ENCODE results near the gene DOCK2. TPM values are rescaled to one million over a fixed set of nuclear protein-coding genes. Genes with fewer than 3 reads are reported as not detected.
"Not testable (repeated sequence)": the region's sequence is repeated elsewhere in the genome, so short reads cannot be mapped to it uniquely, and the experiment has no call there.

DOCK2 gene
- total and polyA plus RNA-seq, 2 donors (not counting 1 experiment from before 2014, with no cell fraction given) = 1.1 to 8.9 TPM

DNA sequence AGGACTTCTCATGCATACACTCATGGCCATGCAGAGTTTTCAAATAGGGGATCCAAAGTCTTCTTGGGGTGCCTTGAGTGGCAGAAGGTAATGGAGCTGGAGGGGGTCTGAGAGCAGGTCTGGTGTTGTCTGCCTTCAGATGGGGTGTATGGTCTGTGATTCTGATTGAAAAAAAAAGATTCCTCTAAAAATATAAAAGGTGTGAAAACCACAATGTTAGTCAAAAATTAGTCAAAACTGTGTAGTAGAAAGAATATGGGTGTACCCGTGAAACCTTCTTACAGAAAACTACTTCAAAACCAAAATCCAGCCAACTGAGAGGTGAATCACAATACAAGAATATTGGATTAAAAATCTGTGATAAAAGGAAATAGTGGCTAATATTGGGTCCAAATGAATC, 20.1 kb downstream of the DOCK2 start:
- no peaks in the 10 kb centered on the region for H4K20me1 ChIP-seq (ENCODE audit: control insufficient read depth, extremely low read depth, insufficient read depth, low read length)
- no peak overlapping the region for H3K27ac ChIP-seq (ENCODE audit: insufficient read depth, low read length)
- DNase-seq (ENCODE audit: low read depth in 2 of 2) = no peak
- no peak overlapping the region for H3K9ac ChIP-seq (ENCODE audit: insufficient read depth, low read length)
- no peaks in the 10 kb centered on the region for H3K27me3 ChIP-seq (ENCODE audit: control insufficient read depth, insufficient read depth, low read length)
- H3K4me2 ChIP-seq (ENCODE audit: extremely low read depth, insufficient read depth, low read length) = no peak overlapping the region
- H3K9me3 ChIP-seq (ENCODE audit: control insufficient read depth, insufficient read depth, low read depth, low read length) = no peaks in the 10 kb centered on the region
- no peak overlapping the region for H3K4me3 ChIP-seq (replicated peaks in 1 of 4; ENCODE audit: control extremely low read depth in 1 of 4, insufficient read depth in 1 of 4, low read depth in 3 of 4, low read length in 4 of 4)
- no peaks in the 10 kb centered on the region for H3K4me1 ChIP-seq (ENCODE audit: control insufficient read depth, extremely low read depth, insufficient read depth, low read length)
- no peaks in the 10 kb centered on the region for H3K79me2 ChIP-seq (ENCODE audit: control insufficient read depth, insufficient read depth, low read length)
- H3K36me3 ChIP-seq (ENCODE audit: control insufficient read depth, insufficient read depth, low read length) = no peaks in the 10 kb centered on the region
- H2AFZ ChIP-seq (ENCODE audit: low read length) = no peak overlapping the region
- TF ChIP-seq, protein P1, sequence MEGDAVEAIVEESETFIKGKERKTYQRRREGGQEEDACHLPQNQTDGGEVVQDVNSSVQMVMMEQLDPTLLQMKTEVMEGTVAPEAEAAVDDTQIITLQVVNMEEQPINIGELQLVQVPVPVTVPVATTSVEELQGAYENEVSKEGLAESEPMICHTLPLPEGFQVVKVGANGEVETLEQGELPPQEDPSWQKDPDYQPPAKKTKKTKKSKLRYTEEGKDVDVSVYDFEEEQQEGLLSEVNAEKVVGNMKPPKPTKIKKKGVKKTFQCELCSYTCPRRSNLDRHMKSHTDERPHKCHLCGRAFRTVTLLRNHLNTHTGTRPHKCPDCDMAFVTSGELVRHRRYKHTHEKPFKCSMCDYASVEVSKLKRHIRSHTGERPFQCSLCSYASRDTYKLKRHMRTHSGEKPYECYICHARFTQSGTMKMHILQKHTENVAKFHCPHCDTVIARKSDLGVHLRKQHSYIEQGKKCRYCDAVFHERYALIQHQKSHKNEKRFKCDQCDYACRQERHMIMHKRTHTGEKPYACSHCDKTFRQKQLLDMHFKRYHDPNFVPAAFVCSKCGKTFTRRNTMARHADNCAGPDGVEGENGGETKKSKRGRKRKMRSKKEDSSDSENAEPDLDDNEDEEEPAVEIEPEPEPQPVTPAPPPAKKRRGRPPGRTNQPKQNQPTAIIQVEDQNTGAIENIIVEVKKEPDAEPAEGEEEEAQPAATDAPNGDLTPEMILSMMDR (conservative IDR thresholded peaks at IDR 0.05 in 1 of 2, IDR thresholded peaks at IDR 0.05 in 1 of 2; ENCODE audit: low read depth in 1 of 2, low read length in 2 of 2) = no peak
- TF ChIP-seq EZH2 (IDR thresholded peaks at IDR 0.05; ENCODE audit: low read length, missing control alignments) = no peak

DNA sequence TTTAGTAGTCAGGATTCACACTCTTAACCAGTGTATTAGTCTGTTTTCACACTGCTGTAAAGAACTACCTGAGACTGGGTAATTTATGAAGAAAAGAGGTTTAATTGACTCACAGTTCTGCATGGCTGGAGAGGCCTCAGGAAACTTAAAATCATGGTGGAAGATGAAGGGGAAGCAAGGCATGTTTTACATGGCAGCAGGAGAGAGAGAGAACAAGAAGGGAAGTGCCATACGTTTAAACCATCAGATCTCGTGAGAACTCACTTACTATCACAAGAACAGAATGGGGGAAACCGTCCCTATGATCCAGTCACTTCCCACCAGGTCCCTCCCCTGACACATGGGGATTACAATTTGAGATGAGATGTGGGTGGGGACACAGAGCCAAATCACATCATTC, 25.4 kb downstream of the DOCK2 start:
- H3K4me2 ChIP-seq (ENCODE audit: extremely low read depth, insufficient read depth, low read length); H3K9me3 ChIP-seq (ENCODE audit: control insufficient read depth, insufficient read depth, low read depth, low read length); DNase-seq (ENCODE audit: low read depth in 2 of 2); H2AFZ ChIP-seq (ENCODE audit: low read length); H4K20me1 ChIP-seq (ENCODE audit: control insufficient read depth, extremely low read depth, insufficient read depth, low read length); H3K4me1 ChIP-seq (ENCODE audit: control insufficient read depth, extremely low read depth, insufficient read depth, low read length); H3K9ac ChIP-seq (ENCODE audit: insufficient read depth, low read length); H3K27me3 ChIP-seq (ENCODE audit: control insufficient read depth, insufficient read depth, low read length); H3K79me2 ChIP-seq (ENCODE audit: control insufficient read depth, insufficient read depth, low read length); H3K4me3 ChIP-seq (replicated peaks in 1 of 4; ENCODE audit: control extremely low read depth in 1 of 4, insufficient read depth in 1 of 4, low read depth in 3 of 4, low read length in 4 of 4); H3K27ac ChIP-seq (ENCODE audit: insufficient read depth, low read length); H3K36me3 ChIP-seq (ENCODE audit: control insufficient read depth, insufficient read depth, low read length): not testable (repeated sequence)

DNA sequence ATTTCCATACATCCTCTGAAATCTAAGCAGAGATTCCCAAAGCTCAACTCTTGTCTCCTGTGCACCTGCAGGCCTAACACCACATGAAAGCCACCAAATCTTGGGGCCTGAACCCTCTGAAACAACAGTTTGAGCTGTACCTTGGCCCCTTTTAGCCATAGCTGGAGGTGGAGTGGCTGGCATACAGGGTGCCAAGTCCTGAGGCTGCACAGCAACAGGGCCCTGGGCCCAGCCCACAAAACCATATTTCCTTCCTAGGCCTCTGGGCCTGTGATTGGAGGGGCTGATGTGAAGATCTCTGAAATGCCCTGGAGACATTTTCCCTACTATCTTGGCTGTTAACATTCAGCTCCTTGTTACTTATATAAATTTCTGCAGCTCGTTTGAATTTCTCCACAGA, 26.5 kb downstream of the DOCK2 start:
- Histone ChIP-seq H3K27me3 (ENCODE audit: control insufficient read depth, insufficient read depth, low read length) (no peaks in the 10 kb centered on the region), H3K79me2 (ENCODE audit: control insufficient read depth, insufficient read depth, low read length) (no peaks in the 10 kb centered on the region), H3K4me3 (replicated peaks in 1 of 4; ENCODE audit: control extremely low read depth in 1 of 4, insufficient read depth in 1 of 4, low read depth in 3 of 4, low read length in 4 of 4) (no peak overlapping the region), H3K4me1 (ENCODE audit: control insufficient read depth, extremely low read depth, insufficient read depth, low read length) (peaks cover 4% of the 10 kb centered on the region), H3K9me3 (ENCODE audit: control insufficient read depth, insufficient read depth, low read depth, low read length) (no peaks in the 10 kb centered on the region), H3K4me2 (ENCODE audit: extremely low read depth, insufficient read depth, low read length) (no peak overlapping the region), H3K36me3 (ENCODE audit: control insufficient read depth, insufficient read depth, low read length) (no peaks in the 10 kb centered on the region), H2AFZ (ENCODE audit: low read length) (no peak overlapping the region), H3K9ac (ENCODE audit: insufficient read depth, low read length) (no peak overlapping the region), H4K20me1 (ENCODE audit: control insufficient read depth, extremely low read depth, insufficient read depth, low read length) (no peaks in the 10 kb centered on the region), H3K27ac (ENCODE audit: insufficient read depth, low read length) (no peak overlapping the region)
- TF ChIP-seq, protein P1 (conservative IDR thresholded peaks at IDR 0.05 in 1 of 2, IDR thresholded peaks at IDR 0.05 in 1 of 2; ENCODE audit: low read depth in 1 of 2, low read length in 2 of 2) = no peak
- TF ChIP-seq EZH2 (IDR thresholded peaks at IDR 0.05; ENCODE audit: low read length, missing control alignments) = no peak
- DNase-seq (ENCODE audit: low read depth in 2 of 2) = no peak

All from fibroblast of lung (primary cell).